ENCODE data around the gene ISG20.
"Not testable (repeated sequence)": the region's sequence is repeated elsewhere in the genome, so short reads cannot be mapped to it uniquely, and the experiment has no call there.

Gene ISG20

GRCh38 chr15:88637841-88638625 lies 783 bp upstream of the ISG20 start:
- no peak for DNase-seq

- DNase-seq: no peak
Observed at GRCh38 chr15:88641959-88642452, 3.2 kb downstream of the ISG20 start.

GRCh38 chr15:88642514-88642913 lies 3.7 kb downstream of the ISG20 start:
- not testable (repeated sequence) for DNase-seq

GRCh38 chr15:88644741-88645140 lies 5.9 kb downstream of the ISG20 start:
- no peak for DNase-seq

GRCh38 chr15:88645171-88646087 lies 6.6 kb downstream of the ISG20 start:
- no peak for DNase-seq

GRCh38 chr15:88646088-88646405 lies 7.2 kb downstream of the ISG20 start:
- no peak for DNase-seq

GRCh38 chr15:88646951-88647350 lies 8.1 kb downstream of the ISG20 start:
- DNase-seq: no peak

- no peak for DNase-seq
Observed at GRCh38 chr15:88647351-88648105, 8.7 kb downstream of the ISG20 start.

- DNase-seq: no peak
Observed at GRCh38 chr15:88648357-88649214, 9.8 kb downstream of the ISG20 start.

GRCh38 chr15:88649286-88649733 lies 10.5 kb downstream of the ISG20 start:
- DNase-seq: no peak

- DNase-seq: no peak
Observed at GRCh38 chr15:88649753-88650551, 11.1 kb downstream of the ISG20 start.

GRCh38 chr15:88650556-88650955 lies 11.7 kb downstream of the ISG20 start:
- DNase-seq: no peak

- no peak for DNase-seq
Observed at GRCh38 chr15:88651136-88651732, 12.4 kb downstream of the ISG20 start.

- DNase-seq: no peak
Observed at GRCh38 chr15:88651971-88652370, 13.2 kb downstream of the ISG20 start.

GRCh38 chr15:88652456-88653199 lies 13.8 kb downstream of the ISG20 start:
- DNase-seq: no peak

- no peak for DNase-seq
Observed at GRCh38 chr15:88653200-88654064, 14.6 kb downstream of the ISG20 start.

GRCh38 chr15:88654430-88655102 lies 15.8 kb downstream of the ISG20 start:
- no peak for DNase-seq

GRCh38 chr15:88655103-88655553 lies 16.3 kb downstream of the ISG20 start:
- DNase-seq: no peak
